ENCODE measurements around the gene ANKS1B.

The ANKS1B gene

DNA sequence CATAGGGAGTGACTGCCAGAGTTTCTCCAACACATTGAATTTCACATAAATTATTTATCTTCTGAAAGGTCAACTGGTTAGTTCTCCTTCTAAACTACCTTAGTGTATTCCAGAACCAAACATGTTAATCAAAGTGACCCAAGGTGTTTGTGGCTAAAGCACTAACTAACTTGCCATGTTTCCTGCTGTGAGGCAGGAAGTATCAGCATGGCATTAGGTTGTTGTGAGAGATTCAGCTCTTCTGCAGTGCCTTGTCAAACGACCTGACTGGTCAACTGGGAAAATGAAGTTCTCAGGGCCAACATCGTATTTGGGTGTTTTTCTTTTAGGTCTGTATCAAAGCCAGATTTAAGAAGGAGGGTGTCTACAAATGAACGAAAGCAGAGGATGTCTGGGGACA, 891.6 kb downstream of the ANKS1B start:
- no peak for DNase-seq

DNA sequence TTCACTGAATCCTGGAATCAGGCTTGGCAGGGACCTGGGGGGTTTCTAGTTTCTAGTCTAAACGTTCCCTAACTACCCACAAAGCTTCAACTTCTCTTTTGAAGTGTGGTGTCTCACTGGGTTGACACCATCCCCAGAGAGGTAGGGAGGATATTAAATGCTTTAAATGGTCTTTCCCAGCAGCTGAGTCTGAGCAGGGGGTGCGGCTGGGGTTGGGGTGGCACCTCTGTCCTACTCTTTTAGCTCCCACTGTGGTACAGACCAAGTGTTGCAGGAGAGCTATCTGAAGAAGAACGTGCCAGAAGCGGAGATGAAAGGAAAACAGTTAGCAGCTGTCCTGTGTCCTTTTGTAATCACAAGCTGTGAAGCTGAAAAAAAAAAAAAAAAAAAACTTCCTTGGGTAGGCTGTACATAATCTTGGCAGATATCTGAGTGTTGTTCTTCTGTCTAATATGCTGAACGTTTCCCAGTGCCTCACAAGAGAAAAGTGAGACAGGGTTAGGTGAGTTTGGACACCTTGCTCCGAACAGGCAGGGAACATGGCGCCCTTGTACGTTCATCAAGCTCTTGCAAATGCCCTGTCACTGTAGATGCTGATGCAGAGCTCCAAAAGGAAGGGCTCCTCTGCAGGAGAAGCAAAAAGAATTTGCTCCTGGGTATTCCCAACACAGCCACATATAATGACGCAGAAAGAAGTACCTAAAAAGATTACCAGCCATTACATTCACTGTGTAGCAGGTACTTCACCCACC, 892.5 kb downstream of the ANKS1B start:
- no peak for DNase-seq

DNA sequence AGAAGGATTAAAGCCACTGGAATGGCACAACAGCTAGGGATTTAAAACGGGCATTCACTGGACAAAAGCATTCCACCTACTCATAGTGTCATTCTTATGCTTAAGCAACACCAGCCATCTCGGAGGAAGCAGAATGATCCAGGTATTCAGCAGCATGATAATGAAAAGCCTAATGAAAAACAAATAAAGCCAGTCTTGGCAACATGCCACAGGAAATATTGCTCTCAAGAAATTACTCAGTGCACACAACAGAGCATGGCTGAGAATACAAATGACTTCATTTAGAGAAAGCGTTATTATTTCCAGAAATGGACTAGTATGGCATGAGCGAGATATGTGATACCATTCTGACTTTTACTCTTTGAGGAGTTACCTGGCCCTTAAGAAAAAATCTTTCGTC, 897.5 kb downstream of the ANKS1B start:
- DNase-seq = peak; percentile 38

DNA sequence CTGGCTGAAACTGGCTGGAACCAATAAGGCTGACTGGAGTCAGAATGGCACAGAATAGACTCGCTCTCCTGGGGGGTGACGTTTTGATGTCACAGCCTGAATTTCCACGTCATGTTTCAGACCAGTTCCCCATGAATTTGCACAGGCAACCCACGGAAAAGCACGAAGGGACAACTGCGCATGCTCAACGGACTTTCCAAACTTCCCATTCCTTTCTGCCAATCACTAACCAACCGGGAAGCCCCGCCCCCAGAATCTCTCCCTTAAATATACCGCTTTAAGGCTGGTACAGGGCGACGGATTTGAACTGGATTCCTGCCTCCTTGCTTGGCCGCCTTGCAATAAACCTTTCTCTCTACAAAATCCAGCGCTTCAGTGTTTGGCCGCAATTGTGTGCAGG, 904.9 kb downstream of the ANKS1B start:
- DNase-seq = no peak

DNA sequence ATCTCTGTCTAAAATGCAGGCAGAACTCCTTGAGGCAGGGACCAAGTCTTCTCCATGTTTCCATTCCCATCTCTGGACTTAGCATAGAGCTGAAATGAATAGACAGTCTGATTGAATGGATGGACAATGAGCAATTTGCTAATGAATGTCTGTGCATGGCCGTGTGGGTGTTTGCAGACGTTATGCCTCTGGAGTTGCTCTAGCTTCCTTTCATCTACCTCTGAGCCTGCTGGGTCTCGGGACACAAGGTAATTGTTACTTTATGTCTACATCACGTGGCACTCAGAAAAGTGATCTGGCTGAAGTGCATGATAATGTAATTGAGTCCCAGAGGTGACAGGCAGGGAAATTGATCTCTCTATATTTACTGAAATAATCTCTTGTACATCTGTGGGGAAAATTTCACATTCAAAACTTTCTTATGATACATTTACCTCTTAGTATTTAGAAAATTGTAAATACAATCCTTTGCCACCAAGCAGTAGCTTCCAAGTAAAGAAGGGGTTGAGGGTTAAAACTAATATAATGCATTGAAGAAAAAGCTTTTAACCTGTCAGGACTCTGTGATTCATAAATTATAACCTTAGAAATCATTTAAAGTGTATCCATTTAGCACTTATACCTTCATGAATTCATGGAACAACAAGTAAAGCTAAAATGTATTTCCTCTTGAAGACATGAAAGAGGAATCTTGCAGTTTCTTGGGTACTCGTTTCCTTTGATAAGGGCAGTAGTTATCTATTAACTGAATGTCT, 915.6 kb downstream of the ANKS1B start:
- DNase-seq = peak; percentile 14

DNA sequence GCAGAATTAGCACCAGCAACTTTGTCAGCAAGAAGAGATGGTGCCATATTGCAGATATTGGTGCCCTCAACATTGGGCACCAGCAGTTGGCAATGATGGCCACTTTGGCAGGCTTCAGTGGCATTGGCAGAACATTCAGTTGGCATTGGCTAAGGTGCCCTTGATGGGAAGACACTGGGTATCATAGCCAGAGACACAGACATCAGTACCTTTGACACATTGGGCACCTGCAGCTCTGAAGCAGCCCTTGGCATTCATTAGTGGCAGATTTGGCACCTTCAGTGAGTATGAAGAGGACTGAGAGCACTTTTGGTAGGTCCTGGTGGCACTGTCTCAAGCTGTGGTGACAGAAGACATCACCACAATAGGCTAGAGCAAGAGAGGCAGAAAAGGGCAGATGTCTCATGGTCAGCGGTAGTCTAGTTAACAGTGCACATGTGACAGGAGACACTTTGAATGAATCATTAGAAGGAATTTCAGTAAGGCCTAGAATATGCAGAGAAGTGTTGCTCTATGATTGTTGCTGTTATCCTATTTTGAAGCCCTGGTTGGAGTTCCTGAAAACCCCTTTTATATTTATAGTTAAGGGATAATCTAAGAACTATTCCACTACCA, 917.5 kb downstream of the ANKS1B start:
- no peak for DNase-seq

DNA sequence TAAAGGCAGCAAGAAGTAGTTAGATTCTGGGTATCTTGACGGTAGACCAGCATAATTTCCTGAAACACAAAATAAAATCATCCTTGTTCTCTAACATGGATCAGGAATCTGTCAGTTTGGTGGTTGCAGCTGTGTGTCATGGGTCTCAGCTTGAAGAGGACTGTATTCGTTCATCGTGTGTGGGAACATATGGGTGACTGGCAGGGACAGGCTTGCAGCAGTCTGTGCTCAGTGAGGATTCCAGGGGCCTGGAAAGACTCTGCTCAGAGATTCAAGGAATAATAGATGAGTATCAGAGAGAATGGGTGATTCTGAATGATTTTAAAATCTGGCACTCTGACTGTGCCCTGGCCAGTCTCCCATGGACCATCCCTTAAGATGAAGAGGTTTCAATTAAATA, 918.0 kb downstream of the ANKS1B start:
- DNase-seq = no peak

DNA sequence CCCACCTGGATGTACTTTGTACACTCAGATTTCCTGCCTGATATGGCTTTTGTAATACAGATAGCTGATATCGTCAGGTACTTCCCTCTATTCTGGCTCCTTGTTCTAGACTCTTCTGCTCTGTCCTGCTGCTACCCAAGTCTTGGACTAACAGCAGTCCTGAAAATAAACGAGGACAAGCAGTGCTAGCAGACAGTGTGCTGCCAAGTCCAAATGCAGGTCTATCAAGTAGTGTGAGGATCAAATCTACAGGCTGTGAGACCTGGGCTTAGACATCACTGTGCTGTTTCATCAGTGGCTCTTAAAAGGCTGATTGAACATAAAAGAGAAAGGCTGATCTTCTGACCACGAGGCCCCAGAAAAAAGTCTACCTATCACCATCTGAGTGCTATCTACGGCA, 921.6 kb downstream of the ANKS1B start:
- no peak for DNase-seq

DNA sequence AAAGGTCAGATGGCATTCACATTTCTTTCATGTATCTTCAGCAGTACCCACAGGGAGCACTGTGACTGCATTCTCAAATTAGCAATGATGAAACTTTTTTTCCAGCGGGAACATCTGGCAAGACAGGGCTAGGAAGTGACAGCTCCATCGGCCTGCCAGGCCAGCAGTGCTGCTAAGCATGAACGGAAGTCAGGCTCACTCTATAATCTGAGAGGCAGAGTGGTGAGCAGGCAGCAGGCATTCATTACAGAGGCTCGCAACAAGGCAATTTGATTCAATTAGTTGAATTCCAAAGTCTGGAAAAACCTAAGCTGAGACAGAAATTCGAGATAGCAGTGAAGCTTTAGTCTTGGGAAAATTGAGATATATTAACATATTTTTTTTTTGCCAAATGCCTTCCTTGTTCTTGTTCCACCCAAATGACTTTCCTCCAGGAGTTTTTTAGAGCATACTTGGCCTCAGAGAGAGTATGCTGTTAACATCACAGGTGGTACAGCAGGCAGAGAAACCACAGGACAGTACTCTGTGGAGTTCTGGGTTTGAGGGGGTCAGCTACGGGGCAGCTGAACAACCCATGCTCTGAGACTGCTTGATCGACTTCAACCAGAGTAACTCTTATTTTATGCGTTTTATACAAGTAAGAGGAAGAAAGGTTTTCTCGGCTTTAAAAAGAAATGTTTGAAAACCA, 924.8 kb downstream of the ANKS1B start:
- DNase-seq = peak; percentile 72

DNA sequence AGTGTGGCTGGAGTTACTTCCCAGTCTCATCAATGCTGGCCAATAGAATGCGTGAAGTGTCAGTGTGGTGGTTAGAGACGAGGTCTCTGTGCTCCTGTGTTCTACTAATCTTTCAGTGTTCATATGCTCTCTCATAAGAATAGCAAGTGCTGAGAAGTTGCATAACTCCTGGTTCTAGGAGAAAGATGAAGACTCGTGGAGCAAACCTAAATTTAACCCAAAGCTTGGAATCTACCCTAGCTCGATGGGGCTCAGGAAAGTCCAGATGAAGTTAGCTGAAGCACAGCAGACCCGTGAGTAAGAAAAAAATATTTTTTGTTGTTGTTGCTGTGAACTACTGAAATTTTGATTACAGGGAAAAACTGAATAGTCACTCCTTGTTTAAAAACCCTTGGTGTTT, 927.1 kb downstream of the ANKS1B start:
- no peak for DNase-seq

DNA sequence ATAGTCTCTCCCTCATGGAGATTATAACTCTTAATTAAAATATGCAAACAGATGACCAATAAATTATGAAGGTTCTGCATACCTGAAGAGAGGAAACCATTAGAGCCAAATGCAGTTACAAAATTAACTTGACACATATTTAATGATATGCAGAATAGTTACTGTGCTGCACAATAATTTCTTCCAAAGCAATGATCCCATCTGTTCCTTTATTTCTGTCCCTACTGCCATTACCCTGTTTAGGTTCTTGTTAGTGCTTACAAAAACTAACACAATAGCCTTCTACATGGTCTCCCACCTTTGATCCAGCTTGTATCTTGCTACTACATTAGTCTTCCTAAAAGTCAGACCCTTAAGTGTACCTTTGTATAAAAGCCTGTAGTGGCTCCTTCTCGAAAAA, 928.5 kb downstream of the ANKS1B start:
- no peak for DNase-seq

DNA sequence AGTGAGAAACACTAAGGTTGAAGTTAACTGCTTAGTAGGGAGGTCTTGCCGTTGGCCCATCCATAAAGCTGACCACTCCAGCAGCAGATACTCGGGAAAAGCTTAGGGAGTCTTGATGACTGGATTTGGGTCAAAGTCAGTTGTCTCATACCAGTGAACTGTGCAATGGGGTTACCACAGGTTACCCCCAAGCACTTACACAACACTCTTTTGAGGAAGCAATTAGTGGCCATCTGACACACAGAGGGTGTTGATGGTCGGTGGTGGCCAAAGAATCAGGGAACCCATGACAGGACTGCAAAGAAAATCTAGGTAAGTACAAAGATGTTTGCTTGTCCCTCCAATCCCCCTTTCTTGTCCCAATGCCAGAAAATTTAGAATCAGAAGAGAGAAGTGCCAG, 929.4 kb downstream of the ANKS1B start:
- no peak for DNase-seq

DNA sequence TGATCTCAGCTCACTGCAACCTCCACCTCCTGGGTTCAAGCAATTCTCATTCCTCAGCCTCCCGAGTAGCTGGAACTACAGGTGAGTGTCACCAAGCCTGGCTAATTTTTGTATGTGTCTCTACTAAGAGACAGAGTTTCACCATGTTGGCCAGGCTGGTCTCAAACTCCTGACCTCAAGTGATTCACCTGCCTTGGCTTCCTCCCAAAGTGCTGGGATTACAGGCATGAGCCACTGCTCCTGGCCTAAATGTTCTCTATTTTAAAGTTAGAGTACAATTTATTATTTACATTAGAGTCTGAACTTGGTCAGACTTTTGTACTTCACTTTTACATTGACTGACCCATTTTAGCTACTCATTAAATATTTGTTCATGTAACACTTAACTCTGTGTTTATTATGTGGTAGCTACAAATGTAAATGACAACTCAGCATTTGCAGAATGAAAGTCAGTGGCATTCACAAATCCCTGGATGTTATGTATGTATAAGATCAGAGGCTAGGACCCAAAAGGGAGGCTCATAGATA, 930.1 kb downstream of the ANKS1B start:
- DNase-seq = no peak

DNA sequence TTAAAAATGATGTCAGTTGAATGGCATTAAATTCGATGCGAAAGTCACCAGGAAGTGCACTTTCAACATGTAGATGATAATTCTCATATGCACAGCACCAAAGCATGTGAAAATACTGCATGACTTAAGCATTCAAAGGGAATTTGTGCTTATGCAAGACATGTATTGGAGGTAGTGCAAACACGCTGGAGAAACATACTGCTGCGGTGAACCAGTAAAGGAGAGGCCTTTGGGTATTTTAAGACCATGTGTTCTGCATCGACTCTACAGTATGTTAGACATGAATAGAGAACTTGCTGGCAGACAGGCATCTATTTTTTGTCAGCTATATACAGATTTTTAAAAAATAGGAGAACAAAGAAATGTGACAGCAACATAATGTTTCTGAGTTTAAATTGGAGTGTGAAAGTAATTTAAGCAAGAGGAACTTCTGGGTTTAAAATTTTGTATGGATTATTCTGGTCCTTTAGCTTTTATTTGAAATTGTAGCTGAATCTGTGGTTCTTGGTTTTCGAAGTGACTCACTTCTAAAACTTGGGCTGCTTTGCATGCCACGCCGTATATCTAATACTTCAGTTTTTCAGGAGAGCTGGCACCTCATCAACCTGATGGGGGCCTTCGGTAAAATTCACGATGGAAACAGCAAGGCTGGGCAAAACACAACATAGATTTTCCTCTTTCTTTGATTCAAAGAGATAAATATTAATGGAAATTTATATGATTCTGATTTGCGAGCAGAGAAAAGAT, 930.9 kb downstream of the ANKS1B start:
- DNase-seq = no peak

DNA sequence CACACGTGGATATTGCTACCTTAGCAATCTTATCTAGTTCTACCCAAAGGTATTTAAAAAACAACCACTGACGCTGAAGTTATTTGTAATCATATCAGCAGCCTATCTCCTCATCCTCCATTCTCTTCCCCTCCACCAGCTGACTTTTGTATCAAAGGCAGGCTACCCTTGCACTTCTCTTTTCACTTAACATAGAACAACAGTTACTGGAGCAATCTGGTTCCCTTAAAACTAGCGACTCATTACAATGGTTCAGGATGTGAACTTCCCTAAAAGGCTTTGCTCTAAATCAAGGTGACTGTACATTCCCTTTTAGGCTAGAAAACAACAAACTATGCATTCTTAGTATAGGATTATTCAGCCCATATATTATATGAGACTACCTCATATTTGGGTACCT, 935.0 kb downstream of the ANKS1B start:
- no peak for DNase-seq

DNA sequence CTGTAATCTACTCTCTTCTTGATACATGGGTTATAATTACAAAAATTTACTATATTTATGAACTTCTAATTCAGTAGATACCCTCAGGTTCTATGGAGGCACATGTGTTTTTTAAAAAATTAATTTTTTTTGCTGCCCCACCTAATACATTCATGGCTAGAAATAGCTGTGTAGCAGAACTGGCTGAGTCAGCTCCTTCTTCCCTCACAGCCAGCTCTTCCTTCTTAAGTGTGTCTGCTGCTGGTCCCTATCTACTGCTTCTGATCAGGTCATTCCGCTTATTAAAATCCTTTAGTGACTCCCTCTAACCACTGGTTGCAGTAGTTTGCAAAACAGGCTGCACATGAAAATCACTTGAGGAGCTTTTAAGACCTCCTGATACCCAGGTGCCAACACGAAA, 939.6 kb downstream of the ANKS1B start:
- DNase-seq = no peak

DNA sequence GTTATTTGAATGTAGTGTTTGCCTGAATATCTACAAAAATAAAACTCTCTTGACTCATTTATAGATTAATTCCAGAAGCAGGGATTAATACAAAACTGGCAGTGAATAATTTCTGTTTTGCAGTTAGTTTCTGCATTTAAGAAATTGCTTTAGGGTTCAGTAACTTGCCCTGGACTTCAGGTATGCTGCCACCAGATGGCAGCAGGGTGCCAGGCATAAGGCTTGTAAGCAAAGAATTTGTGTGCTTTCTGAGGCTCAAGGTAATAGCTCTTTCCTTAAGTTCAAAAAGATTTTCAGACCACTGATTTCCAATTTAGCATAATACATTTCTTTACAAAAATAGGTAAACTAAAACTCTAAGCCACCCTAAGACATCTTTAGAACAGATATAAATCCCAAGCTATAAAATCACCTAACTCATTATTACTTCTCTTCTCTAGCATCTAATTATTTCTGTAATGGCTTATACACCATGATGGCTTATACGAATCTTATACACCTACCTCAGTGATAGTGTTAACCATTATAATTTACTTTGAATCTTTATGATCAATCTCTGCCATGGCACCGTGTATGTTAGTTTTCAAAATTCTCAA, 941.3 kb downstream of the ANKS1B start:
- DNase-seq = peak; percentile 81

DNA sequence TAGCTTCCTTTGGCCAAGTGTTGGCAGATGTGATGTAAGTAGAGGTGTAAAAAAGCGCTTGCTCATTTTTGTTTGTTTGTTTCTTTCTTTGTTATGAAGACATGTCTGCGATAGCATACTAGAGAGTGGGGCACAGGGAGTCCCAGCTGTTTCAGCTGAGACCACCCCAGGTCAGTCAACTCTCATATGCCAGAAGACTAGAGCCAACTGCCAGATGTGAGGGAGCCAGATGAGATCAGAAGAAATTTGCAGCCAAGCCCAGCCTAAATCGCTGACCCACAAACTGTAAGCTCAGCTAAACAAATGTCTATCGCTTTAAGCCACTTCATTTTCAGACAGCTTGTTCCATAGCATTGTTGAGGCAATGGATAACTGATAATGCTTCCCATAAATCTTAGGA, 942.5 kb downstream of the ANKS1B start:
- peak; percentile 45 for DNase-seq

DNA sequence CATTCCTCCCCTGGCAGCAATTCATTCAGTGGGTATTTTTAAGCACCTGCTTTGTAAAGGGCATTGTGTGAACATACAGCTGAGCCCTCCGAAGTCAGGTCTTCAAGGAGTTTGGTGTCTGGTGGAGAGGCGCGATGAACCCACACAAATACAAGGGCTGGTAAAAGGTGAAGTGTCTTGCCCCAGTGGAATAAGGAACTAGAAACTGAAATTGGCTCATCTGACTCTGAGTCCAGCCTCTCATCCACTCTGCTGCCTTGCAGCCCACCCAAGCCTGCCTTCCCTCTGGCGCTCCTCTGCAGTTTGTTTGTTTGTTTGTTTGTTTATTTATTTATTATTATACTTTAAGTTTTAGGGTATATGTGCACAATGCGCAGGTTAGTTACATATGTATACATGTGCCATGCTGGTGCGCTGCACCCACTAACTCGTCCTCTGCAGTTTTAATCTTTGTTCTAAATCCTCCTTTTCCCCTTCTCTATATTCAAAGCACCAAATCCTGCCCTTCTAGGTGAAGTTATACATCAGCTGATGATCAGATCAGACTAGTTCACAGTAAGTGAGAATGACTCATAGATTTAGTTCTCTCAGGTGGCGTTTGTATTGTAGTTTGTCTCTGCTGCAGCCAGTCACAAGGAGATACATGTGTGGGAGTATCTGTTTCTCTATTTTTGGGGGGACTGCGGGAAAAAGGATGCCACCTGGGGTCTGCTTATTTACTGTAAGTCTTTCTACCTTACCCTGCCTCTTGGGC, 945.2 kb downstream of the ANKS1B start:
- no peak for DNase-seq

DNA sequence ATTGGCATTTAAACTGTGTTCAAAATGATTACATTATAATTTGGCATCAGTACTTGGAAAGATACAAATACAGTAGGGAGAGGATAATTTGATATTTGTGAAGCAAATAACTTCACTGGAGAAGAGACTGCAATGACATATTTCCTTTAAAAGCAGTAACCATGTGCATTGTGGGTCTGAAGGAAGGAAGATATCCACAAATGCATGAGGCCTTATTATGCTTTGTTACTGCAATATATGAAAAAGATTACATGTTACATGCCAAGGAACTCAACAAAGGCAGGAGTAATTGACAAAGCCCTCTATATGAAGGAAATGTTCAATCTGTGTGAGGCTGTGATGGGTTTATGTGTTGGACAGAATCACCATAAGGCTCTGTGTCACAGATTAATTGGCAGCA, 948.2 kb downstream of the ANKS1B start:
- DNase-seq = no peak

DNA sequence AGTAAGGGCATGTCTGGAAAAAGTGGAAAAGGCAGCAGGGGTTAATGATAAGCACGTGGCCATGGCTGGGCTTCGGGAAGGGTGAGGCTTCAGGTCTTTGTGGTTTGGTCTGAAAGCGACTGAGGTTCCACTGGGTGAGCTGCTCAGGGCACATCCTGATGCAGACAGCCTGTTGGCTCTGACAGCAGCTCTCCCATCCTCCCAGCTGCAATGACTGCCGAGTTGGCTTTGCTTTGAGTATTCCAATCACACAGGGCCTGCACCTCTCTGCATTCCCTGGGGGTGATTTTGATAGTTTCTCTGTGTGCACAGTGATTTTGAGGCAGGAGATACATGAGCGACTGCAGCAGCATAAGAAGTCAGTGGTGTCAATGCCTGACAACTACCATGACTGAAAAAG, 948.9 kb downstream of the ANKS1B start:
- no peak for DNase-seq
